ENCODE results near the gene ADAT2. TPM values are rescaled to one million over a fixed set of nuclear protein-coding genes. Genes with fewer than 3 reads are reported as not detected.

Gene ADAT2
- total and polyA plus RNA-seq, 10 of the 15 experiments (the other 5 are each of a cell fraction or from before 2014, with no cell fraction given) = 7.8 to 38.6 (median 17.3) TPM

DNA sequence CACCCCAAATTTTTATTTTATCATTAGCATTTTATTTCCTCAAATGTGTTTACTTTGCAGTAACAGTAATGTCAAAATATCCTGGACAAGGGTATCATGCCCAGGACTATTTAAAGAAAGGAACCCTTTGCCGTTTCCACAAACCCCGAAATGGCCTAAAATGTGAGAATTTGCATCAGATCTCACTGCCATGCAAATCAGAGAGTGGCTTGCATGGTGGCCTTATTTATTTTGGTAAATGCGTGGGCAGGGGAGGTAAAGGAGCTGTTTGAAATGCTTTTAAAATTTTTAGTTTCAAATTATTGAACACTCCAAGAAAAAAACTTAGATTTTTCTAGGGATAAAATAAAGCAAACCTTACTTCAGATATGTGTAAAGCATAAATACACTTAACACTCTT is 43.8 kb downstream of the ADAT2 start (continued):
- TF ChIP-seq, protein P1, sequence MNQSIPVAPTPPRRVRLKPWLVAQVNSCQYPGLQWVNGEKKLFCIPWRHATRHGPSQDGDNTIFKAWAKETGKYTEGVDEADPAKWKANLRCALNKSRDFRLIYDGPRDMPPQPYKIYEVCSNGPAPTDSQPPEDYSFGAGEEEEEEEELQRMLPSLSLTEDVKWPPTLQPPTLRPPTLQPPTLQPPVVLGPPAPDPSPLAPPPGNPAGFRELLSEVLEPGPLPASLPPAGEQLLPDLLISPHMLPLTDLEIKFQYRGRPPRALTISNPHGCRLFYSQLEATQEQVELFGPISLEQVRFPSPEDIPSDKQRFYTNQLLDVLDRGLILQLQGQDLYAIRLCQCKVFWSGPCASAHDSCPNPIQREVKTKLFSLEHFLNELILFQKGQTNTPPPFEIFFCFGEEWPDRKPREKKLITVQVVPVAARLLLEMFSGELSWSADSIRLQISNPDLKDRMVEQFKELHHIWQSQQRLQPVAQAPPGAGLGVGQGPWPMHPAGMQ (IDR thresholded peaks at IDR 0.05; ENCODE audit: borderline replicate concordance) = no peak
- TF ChIP-seq POU2F2 (IDR thresholded peaks at IDR 0.05; ENCODE audit: borderline replicate concordance, low read depth, low read length) (peak; percentile 80; the same call in 1 of the 3 replicates), IKZF1 (conservative IDR thresholded peaks at IDR 0.05) (no peak), KAT2A (conservative IDR thresholded peaks at IDR 0.05; ENCODE audit: control insufficient read depth, low read depth, low read length) (no peak), USF1 (IDR thresholded peaks at IDR 0.05; ENCODE audit: borderline replicate concordance, extremely low read length, insufficient read depth, low read depth, low read length) (no peak), RB1 (IDR thresholded peaks at IDR 0.05; ENCODE audit: borderline replicate concordance) (no peak), ZBTB40 (IDR thresholded peaks at IDR 0.05; ENCODE audit: borderline replicate concordance) (no peak), RFX5 (IDR thresholded peaks at IDR 0.05; ENCODE audit: low read depth, low read length) (no peak), CREM (IDR thresholded peaks at IDR 0.05; ENCODE audit: low read depth) (0 out of 2 replicates have a peak, but pooled peaks have one; percentile 23), ATF7 (IDR thresholded peaks at IDR 0.05; ENCODE audit: low read depth) (no peak), MTA3 (IDR thresholded peaks at IDR 0.05; ENCODE audit: borderline replicate concordance, low read length) (no peak), POLR2A (IDR thresholded peaks at IDR 0.05; ENCODE audit: low read depth, low read length) (no peak), JUNB (IDR thresholded peaks at IDR 0.05) (no peak), NR2F1 (conservative IDR thresholded peaks at IDR 0.05) (no peak), CEBPZ (IDR thresholded peaks at IDR 0.05; ENCODE audit: low read depth, low read length) (no peak)
- TF ChIP-seq, protein P2, sequence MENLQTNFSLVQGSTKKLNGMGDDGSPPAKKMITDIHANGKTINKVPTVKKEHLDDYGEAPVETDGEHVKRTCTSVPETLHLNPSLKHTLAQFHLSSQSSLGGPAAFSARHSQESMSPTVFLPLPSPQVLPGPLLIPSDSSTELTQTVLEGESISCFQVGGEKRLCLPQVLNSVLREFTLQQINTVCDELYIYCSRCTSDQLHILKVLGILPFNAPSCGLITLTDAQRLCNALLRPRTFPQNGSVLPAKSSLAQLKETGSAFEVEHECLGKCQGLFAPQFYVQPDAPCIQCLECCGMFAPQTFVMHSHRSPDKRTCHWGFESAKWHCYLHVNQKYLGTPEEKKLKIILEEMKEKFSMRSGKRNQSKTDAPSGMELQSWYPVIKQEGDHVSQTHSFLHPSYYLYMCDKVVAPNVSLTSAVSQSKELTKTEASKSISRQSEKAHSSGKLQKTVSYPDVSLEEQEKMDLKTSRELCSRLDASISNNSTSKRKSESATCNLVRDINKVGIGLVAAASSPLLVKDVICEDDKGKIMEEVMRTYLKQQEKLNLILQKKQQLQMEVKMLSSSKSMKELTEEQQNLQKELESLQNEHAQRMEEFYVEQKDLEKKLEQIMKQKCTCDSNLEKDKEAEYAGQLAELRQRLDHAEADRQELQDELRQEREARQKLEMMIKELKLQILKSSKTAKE (IDR thresholded peaks at IDR 0.05; ENCODE audit: low read depth, poor library complexity, severe bottlenecking) = no peak

Measured in GM12878 (cell line).